Activated CD4-positive, alpha-beta T cell treated with anti-CD3 and anti-CD28 coated beads, Interleukin-2, amount 50 U/mL, for 24 hours (primary cell): ENCODE measurements around the gene RIMBP2.

Source experiments
- DNase-seq, 2 donors: peaks; one replicate each; pipeline ENCODE4 v3.0.0-alpha.2; 2020; ENCODE audit warnings: low read depth in 1 of 2, low spot score in 1 of 2

Gene RIMBP2

DNA sequence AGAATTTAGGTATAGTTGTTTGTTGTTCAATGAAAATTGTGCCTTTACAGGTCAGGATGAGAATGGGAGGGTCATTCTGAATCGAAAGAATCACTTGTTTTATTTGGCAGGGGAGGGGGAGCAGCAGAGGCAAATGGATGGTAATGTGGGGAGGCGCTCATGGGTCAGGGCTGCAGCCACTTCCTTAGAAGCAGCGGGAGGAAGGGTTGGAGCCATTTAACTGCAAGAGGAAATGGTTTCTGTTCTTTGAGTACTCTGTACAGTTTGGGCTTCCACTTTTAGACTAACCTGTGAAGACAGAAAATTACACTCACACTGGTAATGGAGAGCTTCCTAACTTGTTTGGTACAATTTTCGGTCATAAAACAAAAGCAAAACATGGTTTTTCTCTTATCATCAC, 321.2 kb downstream of the RIMBP2 start:
- DNase-seq = no peak

DNA sequence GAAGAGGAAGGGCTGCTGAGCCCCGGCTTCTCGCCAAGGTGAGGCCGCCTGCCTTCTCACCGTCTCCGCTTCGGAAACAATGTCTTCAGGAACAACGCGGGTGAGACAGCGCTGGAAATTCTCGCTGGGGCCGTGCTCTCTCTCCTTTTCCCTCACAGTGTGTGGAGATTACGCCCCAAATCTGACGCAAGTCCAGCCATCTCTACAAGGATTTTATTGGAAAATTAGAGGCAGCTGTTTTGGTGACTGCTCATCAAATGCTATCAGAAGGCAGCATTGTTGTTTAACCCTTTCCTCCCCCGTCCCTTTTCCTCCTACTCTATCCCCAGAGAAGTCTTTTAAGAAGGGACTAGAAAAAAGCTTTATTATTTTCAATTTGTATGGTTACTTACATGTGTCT, 324.9 kb downstream of the RIMBP2 start:
- DNase-seq = no peak

DNA sequence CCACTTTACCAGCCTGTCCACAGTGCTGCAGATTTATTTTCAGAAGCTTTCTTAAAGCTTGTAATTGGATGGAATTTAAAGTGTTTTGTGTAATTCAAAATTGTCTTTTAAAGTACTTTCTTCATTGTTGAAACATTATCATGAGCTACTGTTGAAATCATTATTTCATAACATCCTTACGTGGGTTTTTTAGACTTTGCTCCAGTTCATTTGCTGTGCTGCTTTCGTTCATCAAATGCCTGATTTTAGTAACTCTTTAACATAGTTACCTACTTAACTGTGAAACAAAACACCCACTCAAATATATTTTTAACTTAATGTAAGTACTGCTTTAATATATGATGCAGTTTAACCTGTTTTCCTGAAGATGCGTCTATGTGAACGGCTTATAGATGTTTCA, 330.9 kb downstream of the RIMBP2 start:
- no peak for DNase-seq

DNA sequence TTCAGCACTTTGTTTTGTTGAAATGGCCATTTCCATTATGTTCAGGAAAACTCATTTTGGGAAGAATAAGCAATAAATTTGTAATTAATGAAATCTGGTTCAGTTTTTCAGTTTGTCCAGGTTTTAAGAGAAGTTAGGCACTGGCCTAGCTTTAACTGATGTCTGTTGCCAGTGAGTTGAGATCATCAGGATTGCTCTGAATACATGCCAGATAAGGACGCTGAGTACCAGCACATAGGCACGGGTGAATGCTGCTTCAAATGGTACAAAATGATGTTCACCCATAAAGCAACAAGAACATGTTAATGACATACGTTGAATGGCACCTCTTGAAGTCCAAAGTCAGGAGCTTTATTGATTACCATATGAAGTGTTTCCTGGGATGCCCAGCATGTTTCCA, 331.9 kb downstream of the RIMBP2 start:
- no peak for DNase-seq

DNA sequence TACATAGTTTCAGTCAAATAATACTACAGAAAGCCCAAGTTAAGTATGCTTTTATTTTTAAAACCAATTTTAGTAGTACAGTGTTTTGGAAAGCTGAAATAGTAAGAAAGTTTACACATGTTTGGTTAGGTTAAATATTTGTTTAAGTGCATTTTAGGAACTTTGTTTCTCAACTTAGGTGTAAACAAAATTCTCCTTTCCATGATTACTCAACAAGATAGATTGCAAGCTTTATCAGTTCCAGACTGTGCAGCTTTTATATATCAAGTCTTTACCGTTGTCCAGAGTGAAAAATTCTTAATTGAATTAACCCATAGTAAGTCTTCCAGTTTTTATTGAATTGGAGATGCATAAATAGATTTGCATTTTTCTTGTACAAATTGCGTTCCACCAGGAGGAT, 333.3 kb downstream of the RIMBP2 start:
- no peak for DNase-seq

DNA sequence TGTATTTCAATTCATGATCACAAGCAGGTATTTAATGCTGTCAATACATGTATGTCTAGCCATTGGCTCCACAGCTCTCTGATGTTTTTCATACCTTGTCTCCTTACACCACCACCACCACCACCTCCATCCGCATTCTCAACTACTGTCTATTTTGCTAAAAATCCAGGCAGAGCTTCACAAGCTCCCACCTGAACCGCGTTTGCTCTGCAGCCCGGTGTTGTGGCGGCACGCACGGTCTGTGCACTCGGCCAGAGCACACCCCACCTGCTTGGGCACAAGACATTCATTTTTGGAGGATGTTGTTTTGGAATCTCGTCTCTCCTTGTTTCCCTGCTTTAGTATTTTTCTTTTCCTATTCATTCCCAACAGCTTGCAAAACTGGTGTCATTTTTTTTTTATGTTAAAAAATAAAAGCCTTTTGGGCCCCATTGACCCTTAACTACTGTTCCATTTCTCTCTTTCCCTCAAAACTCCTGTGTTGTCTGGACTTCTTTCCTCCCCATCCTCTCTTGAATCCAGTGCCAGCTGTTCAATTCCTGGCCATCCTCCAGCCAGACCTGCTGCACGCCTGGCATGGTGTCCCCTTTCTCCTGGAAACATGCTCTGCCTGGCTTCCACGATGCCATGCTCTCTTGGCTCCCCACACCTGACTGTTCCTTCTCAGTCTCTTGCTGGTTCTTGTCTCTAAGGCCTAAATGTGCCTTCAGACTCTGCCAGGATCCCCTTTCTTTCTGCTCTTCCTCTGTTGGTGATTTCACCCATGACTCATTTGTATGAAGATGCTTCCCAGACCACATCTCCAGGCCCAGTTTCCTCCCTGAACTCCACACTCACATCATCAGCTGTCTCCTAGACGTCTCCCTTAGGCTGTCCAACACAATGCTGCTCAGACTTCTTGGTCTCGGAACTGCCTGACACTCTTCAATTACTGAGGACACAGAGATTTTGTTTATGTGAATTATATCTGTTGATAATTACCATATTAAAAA, 340.5 kb downstream of the RIMBP2 start:
- no peak for DNase-seq

DNA sequence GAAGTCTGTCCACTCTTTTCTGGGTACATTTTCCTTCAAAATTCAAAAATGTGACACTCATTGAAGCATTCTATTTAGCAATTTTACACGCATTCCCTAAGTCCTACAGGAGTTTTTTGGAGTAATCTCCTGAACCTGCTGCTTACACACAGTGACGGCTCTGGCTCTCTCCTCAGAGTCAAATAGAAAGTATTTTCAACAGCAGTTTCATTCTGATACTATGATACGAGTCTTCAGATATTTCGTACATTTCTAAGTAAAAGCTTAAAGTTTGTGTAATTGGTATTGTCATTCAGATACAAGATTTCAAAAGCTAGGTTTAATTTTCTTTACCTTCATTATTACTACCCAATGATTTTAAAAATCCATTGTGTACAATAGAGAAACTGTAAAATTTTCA, 342.0 kb downstream of the RIMBP2 start:
- no peak for DNase-seq

DNA sequence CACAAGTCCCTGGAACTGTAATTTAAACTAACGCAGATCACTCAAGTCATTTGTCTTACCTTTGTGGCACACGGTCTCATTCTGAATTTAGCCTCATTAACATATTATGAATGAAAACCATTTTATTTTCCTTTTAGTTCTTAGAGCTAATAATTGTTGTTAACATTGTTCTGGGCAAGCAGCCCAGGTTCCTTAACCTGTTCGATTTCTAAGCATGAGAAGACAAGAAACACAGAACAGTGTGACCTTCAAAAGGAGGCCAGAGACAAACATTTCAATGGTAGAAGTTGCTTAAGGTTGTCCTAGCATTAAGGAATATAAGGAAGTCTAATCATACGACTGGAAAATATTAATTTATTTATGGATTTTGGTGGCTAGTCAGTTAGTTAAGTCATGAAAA, 343.2 kb downstream of the RIMBP2 start:
- DNase-seq = no peak

DNA sequence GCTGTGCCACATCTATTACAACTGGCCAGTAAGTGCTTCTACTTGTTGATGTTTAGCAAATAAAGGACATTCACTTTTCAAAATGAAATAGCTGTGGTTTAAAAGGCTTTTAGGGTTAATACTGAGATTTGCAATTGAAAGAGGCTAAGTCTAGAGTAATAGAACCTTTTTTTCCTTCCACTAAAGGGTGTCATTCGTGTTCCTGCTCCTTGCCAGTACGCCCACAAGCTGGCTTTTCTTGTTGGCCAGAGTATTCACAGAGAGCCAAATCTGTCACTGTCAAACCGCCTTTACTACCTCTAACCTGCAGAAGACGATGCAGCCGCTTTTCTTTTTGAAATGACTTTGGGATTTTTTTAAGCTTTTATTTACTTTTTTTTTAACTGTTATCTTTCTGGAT, 344.8 kb downstream of the RIMBP2 start:
- DNase-seq = no peak

DNA sequence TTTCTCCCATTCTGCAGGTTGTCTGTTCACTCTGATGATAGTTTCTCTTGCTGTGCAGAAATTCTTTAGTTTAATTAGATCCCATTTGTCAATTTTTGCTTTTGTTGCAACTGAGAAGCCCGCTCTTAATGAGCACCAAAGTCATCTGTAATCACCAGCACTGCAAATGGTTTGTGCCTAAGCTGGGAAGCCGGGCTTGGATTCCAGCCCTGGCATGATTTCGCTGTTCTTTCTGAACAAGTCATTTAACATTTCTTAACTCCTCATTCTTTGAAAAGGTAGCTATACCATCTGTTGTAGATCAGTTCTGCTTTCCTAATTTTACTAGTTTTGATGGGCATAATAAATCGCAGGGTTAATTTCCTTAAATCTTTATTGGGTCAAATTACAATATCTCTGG, 346.3 kb downstream of the RIMBP2 start:
- no peak for DNase-seq

DNA sequence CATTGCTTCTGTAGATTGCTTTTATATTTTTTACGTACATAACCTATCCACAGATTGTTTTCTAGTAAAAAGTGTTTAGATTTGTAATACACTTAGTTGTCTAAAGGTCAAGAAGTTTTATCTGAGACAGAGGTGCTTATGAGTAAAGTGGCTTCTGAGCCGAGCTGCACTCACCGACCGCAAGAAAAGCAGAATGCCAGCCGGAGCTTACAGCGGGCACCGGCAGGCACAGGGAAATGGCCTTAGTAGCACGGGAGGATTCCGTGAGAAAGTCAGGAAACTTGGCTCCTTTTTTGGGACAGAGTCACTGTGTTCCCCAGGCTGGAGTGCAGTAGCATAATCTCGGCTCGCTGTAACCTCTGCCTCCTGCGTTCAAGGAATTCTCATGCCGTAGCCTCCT, 348.6 kb downstream of the RIMBP2 start:
- DNase-seq = no peak

DNA sequence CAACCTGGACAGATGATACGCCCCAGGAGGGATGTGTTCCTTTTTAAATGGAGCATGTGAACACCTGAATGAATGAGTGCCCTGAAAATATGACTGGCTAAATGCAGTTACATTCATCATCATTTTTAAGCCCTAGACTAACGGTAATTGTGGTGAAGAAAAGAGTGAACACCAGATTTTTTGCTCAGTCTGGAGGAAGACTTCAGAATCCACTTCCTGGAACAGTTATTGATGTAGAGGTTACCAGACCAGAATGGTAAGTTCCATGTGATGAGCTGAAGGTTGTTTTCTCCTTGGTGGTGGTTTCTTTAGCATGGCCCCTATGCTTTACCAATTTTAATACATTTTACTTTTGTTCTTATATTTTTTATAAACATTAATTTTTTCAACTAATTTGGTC, 349.1 kb downstream of the RIMBP2 start:
- no peak for DNase-seq

DNA sequence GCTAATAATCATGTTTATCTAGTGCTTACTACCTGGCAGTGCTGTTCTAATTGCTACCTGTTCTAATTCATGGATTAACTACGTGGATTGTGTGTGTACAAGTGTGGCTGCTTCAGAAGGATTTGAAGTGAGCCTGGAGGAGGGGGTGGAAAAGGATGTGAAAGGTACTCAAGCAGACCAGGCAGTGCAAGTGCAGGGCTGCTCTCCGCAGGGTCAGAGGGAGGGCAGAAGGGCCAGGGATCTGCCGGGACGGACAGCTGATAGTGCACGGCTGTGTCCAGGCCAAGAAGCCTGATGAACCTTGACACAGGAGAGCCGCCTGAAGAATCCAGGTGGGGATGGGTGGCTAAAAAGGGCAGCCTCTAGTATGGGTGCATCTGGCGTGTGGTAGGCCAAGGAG, 349.9 kb downstream of the RIMBP2 start:
- DNase-seq = no peak

DNA sequence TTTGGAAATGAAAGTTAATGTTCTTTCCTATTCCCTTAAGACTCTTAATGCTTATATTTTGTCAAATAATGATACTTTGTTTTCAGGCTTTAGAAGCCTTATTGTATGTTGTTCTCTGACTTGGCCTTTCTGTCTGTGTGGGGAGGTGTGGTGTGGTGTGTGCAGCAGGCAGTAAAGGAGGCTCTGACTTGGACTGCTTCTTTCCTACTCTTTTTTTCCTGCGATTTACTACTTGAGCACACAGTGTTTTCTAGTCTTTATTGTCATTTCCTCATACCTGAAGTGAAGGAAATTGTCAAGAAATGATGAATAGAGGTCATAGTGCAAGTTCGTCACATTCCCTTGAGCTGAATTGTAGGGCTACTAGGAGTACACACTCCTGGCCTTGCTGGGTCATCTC, 351.5 kb downstream of the RIMBP2 start:
- no peak for DNase-seq

DNA sequence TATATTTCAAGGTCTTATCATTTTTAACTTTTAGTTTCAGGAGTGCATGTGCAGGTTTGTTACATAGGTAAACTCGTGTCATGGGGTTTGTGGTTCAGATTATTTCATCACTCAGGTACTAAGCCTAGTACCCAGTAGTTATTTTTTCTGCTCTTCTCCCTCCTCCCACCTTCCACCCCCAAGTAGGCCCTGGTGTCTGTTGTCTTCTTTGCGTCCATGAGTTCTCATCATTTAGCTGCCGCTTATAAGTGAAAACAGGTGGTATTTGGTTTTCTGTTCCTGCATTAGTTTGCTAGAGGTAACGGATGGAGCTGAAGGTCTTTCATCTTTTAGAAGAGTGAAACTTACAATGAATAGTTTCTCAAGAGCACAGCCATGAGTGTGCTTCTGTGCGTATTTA, 354.0 kb downstream of the RIMBP2 start:
- no peak for DNase-seq

DNA sequence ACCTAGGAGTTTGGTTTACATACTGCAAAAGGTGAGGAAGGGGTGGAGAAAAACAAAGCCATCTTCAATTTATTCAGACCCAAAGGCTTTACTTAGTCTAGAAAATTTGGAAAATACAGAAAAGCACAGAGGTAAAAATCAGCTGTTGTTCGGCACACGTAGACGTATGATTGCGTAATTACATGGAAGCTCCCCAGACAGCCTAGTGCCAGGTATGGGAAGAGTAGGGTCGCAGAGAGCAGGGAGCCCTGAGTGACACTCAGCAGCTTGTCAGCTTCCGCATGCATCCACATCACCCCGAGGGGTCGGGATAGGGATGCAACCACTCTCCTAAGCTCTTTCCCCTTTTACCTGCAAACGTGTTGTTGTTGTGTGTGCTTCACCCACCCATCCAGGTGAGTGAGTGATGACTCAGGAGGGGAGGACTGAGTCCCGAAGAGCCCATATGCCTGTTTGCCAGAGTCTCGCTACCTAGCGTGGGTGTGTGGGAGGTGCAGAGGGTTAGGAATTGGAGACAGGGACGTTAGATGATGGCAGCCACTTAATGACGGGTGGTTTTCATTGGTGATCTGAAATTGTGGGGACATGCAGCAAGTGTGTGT, 358.3 kb downstream of the RIMBP2 start:
- no peak for DNase-seq

DNA sequence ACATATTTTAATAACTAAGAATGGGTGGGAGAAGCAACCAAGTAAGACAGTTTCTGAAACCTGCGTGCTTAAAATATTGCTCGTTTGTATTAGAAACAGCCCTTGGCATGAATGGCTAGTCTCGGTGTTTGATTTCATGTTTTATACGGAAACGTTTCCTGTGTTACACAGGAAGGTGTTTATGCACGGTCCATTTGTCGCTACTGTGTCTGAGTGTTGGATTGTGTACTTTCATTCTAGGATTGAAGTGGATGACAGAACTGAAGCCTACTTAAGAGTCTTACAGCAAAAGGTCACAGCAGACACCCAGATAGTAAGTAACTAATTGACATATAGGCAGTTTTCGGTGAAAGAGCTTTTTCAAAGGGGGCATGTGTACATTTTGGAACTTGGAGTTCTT, 358.9 kb downstream of the RIMBP2 start:
- DNase-seq = no peak

DNA sequence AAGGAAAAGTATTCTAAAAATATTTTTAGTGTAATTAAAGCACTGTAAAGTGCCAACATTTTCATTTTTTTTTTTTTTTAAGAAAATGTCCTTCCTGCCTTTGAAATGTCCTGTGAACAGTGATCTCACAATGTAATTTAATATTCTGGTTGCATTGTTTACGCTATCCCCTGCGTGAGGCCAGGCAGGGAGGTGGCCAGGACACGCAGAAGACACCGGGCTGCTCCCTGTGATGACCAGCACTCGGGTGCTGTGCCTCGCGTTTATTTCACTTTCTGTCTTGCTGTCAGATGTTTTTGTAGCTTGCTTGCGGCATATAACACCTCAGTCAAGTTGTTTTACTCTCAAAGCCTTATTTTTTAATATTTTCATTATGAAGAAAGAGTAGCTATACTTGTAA, 359.9 kb downstream of the RIMBP2 start:
- DNase-seq = no peak

DNA sequence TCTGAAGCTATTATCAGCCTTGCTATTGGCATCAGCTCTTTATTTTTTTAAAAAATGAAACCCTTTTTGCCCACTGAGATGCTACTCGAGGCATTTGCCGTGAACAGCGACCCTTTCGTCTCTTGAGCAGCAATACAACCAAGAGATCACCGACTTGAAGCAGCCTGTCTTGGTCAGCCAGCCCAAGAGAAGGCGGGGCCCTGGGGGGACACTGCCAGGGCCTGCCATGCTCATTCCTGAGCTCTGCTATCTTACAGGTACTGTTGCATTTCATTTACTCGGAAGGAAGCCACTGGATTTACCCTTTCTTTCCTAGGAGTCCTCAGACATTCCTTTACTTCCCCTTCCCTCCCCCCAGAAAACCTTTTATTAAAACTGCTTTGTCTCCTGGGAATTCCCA, 361.7 kb downstream of the RIMBP2 start:
- DNase-seq = no peak

DNA sequence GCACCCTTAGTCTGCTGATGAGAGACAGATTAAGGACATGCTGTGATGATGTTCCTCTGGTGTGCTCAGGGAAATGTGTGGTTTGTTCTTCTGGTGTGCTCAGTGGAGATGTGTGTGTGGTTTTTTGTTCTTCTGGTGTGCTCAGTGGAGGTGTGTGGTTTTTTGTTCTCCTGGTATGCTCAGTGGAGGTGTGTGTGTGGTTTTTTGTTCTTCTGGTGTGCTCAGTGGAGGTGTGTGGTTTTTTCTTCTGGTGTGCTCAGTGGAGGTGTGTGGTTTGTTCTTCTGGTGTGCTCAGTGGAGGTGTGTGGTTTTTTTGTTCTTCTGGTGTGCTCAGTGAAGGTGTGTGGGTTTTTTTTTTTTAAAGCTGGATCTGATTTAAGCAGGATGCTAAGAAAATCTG, 363.0 kb downstream of the RIMBP2 start:
- no peak for DNase-seq

DNA sequence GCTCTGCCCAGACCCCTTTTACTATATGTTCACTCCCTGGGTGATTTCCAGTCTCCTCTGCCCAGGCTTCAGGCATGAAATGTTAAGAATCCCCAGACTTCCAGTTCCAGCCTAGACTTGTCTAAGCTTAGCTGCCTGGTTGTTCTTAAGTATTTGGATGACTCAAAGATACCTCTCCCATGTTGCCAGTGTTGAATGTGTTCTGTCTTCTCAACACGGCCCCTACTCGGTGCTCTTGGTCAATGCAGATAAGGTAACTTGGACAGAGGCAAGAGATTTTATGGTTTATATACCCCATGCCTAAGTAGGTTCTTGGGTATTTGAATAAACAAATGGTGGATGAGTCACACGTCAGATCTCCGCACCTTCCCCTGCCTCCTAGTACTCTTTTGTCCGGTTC, 364.8 kb downstream of the RIMBP2 start:
- DNase-seq = no peak

DNA sequence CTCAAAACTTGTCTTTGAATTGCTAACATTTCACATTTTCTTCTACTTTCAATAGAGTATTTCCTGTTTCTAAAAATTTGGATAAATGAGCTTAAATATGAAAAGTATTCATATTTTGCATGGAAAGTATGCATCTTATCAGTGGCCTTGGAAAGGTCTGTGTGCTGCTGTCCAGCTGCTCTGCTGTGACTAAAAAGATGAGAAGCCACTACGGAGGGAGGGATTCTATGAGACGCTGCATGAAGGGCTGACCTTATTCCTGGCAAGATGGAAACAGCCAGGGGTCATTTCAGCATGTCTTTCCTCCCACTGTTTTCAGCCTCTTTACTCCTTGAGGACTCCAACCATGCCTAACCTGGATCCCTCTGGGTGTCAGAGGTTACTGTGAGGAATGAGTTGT, 365.4 kb downstream of the RIMBP2 start:
- DNase-seq = no peak

DNA sequence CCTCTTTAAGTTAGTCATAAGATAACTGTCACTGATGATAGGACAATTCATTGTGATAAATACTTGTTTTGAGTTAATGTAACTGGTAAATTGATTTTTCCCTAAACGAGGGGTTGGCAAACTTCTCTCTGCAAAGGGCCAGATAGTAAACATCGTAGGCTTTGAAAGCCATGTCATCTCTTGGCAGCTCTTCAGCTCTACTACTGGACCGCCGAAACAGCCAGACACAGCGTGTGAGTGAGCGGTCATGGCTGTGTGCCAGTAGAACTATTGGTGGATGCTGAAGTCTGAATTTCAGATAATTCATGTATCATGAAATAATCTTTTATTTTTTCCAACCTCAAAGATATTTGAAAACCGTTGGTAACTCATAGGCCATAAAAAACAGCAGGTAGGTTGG, 368.5 kb downstream of the RIMBP2 start:
- DNase-seq = no peak
